ENCODE results near the gene LRRC2.
A peak's percentile ranks its signal among the peaks of the same experiment; 100 is the strongest.
"Not testable (repeated sequence)": the region's sequence is repeated elsewhere in the genome, so short reads cannot be mapped to it uniquely, and the experiment has no call there.

The LRRC2 gene

GRCh38 chr3:46522201-46522600 is 43.9 kb downstream of the LRRC2 start:
- not testable (repeated sequence) for DNase-seq

GRCh38 chr3:46521096-46521495 is 45.0 kb downstream of the LRRC2 start:
- DNase-seq = no peak

DNA sequence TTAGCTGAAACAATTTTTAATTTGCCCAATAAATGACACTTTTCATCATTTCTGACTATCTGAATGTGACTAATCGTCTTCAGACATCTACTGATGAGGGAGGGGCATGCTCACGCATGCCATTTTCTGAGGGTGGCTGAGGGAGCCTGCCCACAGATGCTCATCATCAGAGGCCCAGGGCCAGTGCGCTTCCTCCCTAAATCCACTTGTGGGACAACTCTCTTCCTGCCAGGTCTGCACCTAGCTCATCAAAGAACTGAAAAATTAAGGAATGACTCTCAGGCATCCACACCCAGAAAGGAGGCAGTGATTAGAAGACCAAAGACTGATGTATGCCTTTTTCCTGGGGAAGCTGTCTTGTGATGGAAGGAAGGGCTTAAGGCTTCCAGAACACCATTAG is 45.6 kb downstream of the LRRC2 start:
- no peak for DNase-seq

DNA sequence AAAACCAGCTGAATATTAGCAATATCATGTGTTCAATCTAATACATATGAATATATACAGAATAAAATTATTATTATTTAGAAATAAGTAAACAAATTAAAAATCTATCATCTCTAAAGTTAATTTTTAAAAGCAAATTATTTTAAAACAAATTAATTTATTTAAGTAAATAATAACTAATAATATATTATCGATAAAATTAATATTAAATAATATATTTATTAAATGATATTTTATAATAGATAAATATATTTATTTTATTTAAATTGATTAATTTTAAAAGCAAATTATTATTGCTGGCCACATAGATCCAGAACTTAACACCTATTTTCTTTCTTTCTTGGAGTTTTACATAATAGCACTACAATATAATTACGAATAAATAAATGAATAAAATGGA is 46.1 kb downstream of the LRRC2 start:
- no peak for DNase-seq

DNA sequence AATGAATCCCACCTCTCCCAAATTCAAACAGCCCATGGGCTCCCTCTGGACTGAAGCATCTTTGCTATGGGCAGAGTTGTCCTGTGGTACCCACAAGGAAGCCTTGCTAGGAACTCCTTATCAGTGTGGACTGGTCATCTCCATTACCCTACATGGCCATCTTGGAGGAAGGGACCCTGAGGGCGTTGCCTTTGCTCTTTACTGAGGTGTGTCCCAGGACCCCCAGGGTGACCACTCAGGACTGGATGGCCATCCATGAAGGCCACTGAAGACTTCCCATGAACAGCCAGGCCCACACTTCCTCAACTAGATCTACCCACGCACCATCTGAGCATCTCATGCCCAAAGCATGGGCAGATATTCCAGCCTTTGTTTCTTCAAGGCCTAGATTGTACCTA is 48.3 kb downstream of the LRRC2 start:
- no peak for DNase-seq

- no peak for DNase-seq
These were observed 48.9 kb downstream of the LRRC2 start for GRCh38 chr3:46517016-46517783.

DNA sequence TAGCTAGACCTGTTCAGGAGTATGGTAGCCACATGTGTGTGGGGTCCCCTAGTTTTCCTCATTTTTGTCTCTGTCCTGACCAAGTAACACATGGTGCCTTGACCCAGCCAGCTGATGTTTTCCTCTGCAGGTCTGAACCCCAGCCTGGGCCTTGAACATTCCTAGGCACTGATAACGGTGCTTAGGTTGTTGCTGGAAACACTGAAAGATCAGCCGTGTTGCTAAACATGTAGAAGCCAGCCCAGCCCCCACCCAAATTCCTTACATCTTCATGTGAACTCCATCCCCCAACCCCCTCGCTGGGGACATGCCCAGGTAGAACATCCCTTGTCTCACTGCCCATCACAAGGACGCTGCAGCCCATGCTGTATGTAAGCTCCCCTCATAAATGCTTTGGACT is 49.6 kb downstream of the LRRC2 start:
- no peak for DNase-seq

GRCh38 chr3:46512191-46512749 is 53.8 kb downstream of the LRRC2 start:
- no peak for DNase-seq

- no peak for DNase-seq
These were observed 56.4 kb downstream of the LRRC2 start for GRCh38 chr3:46509661-46510187.

GRCh38 chr3:46508850-46509591 is 57.1 kb downstream of the LRRC2 start:
- DNase-seq = no peak

- no peak for DNase-seq
These were observed 59.6 kb downstream of the LRRC2 start for GRCh38 chr3:46506526-46506925.

DNA sequence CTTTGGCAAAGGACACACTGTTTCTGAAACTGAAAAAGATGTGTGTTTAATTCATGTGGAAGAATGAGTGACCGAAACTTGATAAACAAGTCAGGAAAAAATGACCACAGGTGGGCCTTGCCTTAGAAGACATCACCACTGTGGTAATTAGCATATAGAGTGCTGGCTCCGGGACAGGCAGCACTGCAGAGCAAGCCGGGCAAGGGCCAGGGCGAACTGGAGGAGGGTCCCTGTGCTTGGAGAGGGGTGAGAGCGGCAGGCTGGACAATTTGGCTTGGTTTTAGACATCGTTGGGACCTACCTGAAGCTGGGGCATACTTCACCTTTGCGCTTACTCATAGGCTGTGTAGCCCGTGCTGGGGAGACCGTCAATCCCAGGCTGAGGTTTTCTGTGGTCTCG is 60.1 kb downstream of the LRRC2 start:
- no peak for DNase-seq

- DNase-seq = no peak
These were observed 61.3 kb downstream of the LRRC2 start for GRCh38 chr3:46504789-46505188.

- DNase-seq = no peak
These were observed 62.8 kb downstream of the LRRC2 start for GRCh38 chr3:46503200-46503874.

GRCh38 chr3:46501702-46502101 is 64.4 kb downstream of the LRRC2 start:
- no peak for DNase-seq

- DNase-seq = no peak
These were observed 65.2 kb downstream of the LRRC2 start for GRCh38 chr3:46500656-46501635.

DNA sequence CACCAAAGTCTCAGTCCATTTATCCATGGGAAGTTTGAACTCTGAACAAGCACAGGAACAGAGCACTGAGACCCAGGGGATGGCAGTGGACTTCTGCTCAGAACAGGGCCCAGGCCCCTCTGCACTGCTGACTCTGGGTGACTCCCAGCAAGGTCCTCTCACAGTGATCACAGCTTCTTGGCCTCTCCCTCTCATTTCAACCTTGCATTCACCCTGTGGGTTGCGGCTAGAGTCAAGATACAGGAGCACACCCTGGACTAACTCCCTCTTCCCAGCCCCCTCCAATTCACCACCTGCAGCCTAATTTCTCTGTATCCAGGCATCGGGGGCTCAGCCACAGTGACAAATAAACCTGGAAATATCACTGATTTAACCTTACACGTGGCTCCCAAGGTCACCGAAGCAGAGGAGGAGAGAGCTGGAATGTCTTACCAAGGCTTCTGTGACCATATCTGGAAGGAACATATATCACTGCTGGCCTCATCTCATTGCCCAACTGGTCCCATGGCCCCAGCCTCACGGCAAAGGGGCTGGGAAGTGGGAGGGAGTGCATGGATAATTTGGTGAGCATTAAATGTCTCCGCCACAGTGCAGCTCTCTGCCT is 67.1 kb downstream of the LRRC2 start:
- DNase-seq = no peak

GRCh38 chr3:46497556-46498265 is 68.4 kb downstream of the LRRC2 start, which contains the start of gene RTP3:
TSS of gene RTP3 (plus strand) at chr3:46497976. CDS start at chr3:46498063, 87 bp downstream.
- no peak for DNase-seq

DNA sequence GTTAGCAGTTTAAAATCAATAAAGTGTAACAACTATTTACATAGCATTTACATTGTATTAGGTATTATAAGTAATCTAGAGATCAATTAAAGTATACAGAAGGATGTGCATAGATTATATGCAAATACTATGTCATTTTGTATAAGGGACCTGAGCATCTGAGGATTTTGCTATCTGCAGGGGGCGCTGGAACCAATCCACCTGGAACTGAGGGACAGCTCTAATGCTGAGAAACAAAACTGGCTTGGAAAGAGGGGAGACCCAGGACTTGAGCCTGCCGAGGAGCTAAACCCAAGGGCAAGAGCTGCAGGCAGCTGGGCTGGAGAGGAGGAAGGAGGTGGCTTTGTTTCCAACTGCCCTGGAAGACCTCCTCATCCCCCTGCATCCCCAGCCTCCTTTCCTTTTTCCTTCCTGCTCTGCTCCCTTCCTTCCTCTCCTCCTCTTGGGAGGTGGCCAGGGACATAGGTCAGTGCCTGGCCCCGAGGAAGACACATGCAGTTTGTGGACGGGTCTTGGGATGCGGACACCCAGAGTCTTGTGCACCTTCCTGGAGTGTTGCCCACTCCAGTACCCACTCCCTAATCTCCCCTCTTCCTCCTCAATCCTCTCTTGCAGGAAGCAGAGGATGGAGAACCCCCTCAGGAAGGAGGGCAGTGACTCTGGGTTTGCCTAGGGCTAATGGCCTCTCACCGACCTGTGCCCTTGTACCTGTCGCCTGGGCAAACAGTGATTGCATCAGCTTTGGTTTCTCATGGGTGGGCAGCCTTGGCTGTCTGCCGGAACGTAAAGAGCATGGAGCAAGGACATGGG is 69.2 kb downstream of the LRRC2 start:
- peak; percentile 10 for DNase-seq

All from effector CD8-positive, alpha-beta T cell (primary cell).